Spleen (tissue), 7 donors: Measurements from ENCODE around the gene FILIP1.

Source experiments
- CTCF ChIP-seq, 11 experiments: fragments of 200-600 bp in 7 of 11; fragments of 450-650 bp in 4 of 11; sonication (generic) in 4 of 11; IDR thresholded peaks in 8 of 11; conservative IDR thresholded peaks in 3 of 11; 1 replicate in 7 of 11; 2 replicates in 4 of 11; pipeline versions ENCODE4 v1.4.0 to v1.8.0; 2016 to 2021; ENCODE audit warnings: antibody characterized with exemption in 11 of 11, inconsistent platforms in 4 of 11, mild to moderate bottlenecking in 1 of 11
- POLR2A ChIP-seq, 3 donors: fragments of 450-650 bp; IDR thresholded peaks; one replicate each; pipeline ENCODE4 v1.5.1; 2017; ENCODE audit warnings: antibody characterized with exemption in 3 of 3, mild to moderate bottlenecking in 1 of 3
- donor health status: DM: no; HTN: no; CAD: no; lungs with moderate emphysema.
- donor health status: DM: no; HTN: no; CAD: no.
- donor health status: DM: no; HTN: no; CAD: no.

GRCh38 chr6:75412969-75413662, 80.5 kb downstream of the FILIP1 start:
- no peak for TF ChIP-seq CTCF (IDR thresholded peaks at IDR 0.05 in 8 of 11, conservative IDR thresholded peaks at IDR 0.05 in 3 of 11)
- TF ChIP-seq POLR2A (IDR thresholded peaks at IDR 0.05) = no peak
